ENCODE measurements around the gene RASGEF1B.

- TF ChIP-seq CTCF (IDR thresholded peaks at IDR 0.05; ENCODE audit: extremely low read depth in 1 of 2, insufficient read depth in 1 of 2, low read depth in 1 of 2, low read length in 2 of 2) (no peak), EZH2 (IDR thresholded peaks at IDR 0.05; ENCODE audit: borderline replicate concordance, low read depth, low read length, severe bottlenecking) (no peak), POLR2AphosphoS5 (IDR thresholded peaks at IDR 0.05; ENCODE audit: insufficient read depth, low read depth, low read length) (no peak), FOS (IDR thresholded peaks at IDR 0.05; ENCODE audit: borderline replicate concordance, insufficient read depth, low read length) (no peak), POLR2A (IDR thresholded peaks at IDR 0.05; ENCODE audit: low read depth, low read length) (no peak), MAX (IDR thresholded peaks at IDR 0.05; ENCODE audit: insufficient read depth, insufficient read length) (no peak)
Measured at GRCh38 chr4:81378386-81378785, 93.3 kb downstream of the RASGEF1B start.

Measured in endothelial cell of umbilical vein (primary cell).